Subcutaneous adipose tissue (tissue), 4 donors: ENCODE data around the gene NEUROD2. TPM values are rescaled to one million over a fixed set of nuclear protein-coding genes. Genes with fewer than 3 reads are reported as not detected.

Source experiments
- total RNA-seq, 4 donors: library from RNA; depleted of rRNA; stranded (reverse); fragments of >200 nt; gene quantifications; one replicate each; pipeline ENCODE4 v1.1.0, GENCODE V29; 2016
- TF ChIP-seq, protein P1 (sequence below): fragments of 450-650 bp; IDR thresholded peaks from one replicate; pipeline ENCODE4 v1.5.1; 2016; ENCODE audit warnings: low read depth, mild to moderate bottlenecking, control low read depth, antibody characterized with exemption, moderate library complexity

The NEUROD2 gene
- total RNA-seq, 4 donors from 2014 or later = not detected

DNA sequence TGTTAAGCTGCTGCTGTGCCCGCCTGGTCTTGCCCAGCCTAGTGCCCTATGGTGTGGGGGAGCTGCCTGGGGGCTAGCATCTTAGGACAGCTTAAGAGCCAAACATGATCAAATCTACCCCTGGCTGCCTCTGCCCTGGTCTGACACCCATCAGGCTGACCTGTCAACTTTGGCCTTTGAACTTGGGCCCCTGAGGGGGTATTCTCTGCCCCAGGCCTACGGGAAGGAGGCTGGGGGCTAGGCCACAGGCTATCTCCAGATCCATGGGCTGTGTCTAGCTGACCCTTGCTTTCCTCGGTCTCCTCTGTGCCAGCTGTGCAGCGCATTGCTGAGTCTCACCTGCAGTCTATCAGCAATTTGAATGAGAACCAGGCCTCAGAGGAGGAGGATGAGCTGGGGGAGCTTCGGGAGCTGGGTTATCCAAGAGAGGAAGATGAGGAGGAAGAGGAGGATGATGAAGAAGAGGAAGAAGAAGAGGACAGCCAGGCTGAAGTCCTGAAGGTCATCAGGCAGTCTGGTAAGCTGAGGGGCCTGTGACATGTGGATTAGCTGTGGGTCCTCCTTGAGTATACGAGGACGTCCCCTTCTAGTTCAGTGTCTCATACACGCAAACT, 26.0 kb upstream of the NEUROD2 start:
- TF ChIP-seq, protein P1, sequence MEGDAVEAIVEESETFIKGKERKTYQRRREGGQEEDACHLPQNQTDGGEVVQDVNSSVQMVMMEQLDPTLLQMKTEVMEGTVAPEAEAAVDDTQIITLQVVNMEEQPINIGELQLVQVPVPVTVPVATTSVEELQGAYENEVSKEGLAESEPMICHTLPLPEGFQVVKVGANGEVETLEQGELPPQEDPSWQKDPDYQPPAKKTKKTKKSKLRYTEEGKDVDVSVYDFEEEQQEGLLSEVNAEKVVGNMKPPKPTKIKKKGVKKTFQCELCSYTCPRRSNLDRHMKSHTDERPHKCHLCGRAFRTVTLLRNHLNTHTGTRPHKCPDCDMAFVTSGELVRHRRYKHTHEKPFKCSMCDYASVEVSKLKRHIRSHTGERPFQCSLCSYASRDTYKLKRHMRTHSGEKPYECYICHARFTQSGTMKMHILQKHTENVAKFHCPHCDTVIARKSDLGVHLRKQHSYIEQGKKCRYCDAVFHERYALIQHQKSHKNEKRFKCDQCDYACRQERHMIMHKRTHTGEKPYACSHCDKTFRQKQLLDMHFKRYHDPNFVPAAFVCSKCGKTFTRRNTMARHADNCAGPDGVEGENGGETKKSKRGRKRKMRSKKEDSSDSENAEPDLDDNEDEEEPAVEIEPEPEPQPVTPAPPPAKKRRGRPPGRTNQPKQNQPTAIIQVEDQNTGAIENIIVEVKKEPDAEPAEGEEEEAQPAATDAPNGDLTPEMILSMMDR = no peak

DNA sequence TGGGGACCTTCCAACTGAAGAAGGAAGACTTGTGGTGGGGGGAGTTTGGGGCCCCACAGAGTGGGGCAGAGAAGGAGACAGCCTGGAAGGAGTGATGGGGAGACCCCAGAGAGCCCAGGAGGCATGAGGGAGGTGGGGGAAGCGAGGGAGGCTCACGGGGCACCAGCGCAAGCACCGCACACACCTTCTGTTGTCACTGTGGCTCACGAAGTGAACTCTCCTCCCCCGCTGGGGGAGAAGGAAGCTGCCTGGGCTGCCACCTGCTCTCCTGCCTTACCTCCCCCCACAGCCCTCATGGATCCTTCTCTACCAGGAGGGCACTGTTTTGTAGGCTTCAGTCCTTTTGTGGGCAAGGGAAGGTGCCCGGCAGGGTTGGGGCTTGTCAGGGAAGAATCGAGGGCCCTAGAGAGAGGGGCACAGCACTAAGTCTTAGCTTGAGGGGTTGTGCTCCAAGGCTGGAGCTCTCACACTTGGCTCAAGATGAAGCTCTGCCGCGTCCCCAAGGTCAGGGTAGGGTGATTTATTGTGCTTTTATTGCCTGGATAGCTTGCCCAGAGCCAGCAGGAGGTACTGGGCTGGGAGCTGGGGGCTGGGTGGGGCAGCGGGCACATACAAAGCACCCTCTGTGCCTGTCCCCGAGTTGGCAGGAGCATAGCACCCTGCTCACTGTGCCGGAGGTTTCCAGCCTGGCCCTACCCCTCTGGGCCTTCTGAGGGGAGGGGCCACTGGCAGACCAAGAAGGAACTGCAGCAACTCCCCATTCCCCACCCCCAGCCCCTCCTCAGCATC, 24.6 kb upstream of the NEUROD2 start:
- TF ChIP-seq, protein P1 = no peak

DNA sequence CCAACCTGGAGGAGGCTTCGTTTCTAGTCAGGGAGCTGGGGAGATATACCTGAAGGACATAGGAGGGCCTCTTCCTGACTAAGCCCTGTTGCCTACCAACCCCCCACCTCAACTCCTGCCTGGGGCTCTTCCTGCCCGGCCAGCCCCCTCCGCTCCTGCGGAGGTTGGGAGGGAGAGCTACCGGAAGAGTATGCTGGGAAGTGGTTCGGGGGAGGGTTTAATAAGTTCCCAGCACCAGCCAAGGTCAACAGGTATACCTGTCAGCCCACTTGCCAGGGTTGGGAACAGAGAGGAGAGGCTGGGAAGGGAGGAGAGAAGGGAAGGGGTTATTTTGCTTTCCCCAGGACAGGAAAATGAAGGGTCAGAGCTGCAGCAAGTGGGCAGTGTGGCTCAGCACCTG, 23.7 kb upstream of the NEUROD2 start:
- TF ChIP-seq, protein P1 = no peak

DNA sequence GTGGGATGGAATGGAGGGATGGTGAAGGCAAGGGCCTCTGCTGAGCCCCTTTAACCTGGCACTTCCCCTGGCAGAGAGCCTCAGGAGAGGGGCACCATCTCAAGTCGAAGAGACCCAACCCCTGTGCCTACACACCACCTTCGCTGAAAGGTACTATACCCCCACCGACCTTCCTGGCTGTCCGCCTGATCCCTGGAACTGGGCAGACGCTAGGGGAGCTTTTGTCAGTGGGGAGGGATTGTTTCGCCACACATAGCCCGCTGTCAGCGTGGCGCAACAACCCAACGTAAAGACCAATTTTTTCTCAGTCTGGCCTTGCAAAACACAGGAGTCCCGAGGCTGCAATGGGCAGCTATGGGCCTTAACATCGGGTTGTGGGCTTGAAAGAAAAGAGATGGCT, 22.2 kb upstream of the NEUROD2 start:
- TF ChIP-seq, protein P1 = no peak

DNA sequence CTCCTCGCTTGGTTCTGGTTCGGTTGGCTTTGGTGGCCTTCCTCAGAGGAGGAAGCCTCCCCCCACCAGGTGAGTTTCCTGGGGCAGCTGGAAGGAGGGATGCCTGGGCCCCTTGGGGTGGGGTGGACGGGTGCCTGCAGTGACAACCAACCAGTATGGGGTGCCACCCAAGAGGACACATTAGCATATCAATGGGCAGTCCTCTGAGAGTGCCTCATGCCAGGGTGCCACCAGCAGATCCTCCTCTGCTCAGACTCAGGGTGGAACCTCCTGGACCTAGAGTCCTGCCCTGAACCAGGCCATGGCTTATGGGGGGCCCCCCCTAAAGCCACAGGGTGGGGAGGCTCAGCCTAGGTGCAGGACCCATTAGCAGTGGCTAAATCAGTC, 21.8 kb upstream of the NEUROD2 start:
- TF ChIP-seq, protein P1 = no peak

DNA sequence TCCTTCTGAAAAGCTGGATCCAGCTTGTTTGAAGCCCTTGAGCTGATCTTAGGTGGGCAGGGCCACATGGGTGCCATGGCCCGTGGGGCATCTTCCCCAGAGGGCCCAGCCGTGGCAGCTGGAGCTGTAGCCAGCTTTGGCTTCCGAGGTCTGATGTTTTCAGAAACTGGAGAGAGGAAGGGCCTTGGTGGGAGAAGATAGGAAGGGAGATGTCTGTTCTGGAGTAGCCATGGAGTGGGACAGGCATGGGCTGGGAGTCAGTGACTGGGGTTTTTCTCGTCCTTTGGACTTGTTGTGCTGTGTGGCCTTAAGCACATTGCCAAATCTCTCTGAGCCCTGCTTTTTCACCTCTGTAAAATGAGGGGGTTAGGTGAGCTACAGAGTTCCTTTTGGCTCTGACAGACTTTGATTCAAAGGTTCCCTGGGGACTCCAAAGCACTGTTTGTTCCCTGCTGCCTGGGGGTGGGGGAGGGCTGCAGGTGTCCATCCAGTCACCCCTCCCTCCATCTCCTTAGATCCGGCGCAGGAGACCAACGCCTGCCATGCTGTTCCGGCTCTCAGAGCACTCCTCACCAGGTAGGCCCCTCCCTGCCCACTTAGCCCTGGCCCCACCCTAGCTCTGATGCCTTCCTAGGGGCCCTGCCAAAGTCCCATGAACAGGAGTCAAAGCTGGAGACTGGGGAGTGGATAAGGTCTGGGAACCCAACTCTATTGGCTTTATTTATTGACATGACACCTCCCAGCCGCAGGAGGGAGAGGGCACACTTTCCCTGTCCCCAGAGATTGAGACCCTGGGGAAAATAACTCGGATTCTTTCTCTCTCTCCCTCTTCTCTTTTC, 21.2 kb upstream of the NEUROD2 start:
- TF ChIP-seq, protein P1 = no peak
